Dermis microvascular lymphatic vessel endothelial cell (primary cell): ENCODE data around the gene SH3D21. TPM values are rescaled to one million over a fixed set of nuclear protein-coding genes. Genes with fewer than 3 reads are reported as not detected.

Experiments used
- DNase-seq, 2 donors: peaks; one replicate each; pipeline versions ENCODE4 v3.0.0 to v3.0.0-alpha.2; 2010; ENCODE audit warnings: low read depth in 2 of 2
- total RNA-seq: library from RNA; depleted of rRNA; stranded (reverse); fragments of >200 nt; gene quantifications from 2 replicates; pipeline ENCODE4 v1.2.1, GENCODE V29; 2014

Gene SH3D21
- total RNA-seq, 1 donor from 2014 or later: 0.51 TPM

DNA sequence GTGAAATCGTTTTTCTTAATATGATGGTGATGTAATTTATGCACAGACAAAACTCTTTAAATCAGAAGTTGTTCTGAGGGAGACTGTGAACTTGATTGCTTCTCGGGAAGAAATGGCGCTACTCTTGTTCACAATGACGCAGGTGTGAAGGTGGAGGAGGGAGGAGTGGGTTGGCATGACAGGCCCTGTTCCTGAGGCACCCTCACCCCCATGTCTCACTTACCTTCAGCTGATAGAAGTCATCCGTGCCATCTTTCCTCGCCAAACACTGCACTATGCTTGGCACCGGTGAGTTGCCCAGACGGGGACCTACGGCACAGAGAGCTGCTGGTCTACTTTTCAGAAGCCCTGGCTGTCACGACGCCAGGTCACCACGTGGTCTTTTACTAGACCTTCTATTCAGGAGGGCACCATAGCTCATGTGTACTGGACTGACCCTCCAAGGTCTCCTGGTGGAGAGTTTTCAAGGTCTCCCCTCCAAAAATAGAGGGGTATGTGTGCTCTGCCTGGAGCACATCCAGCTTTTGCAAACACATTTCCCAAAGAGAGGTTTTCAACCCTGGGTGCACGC is 52.4 kb downstream of the SH3D21 start:
- no peak for DNase-seq

DNA sequence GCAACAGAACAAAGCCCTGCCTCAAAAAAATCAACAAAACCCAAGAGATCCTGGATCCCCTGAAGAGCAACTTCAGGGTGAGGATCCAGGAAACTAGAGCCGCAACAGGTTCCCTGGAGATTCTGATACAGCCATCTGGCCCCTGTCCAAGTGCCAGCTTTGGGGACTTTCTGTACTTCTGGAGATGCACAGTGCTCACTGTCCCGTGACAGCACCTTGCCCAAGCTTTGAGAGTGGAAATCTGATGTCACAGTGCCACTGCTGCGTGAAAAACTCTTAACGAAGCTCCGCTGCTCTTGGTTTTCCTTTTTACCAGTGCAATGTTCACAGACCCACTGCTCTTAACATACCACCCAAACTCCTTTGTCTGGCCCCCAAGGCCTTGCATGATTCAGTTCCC is 53.2 kb downstream of the SH3D21 start:
- DNase-seq: no peak

- peak in 1 of 2 donors; percentile 20 for DNase-seq
These were observed 53.9 kb downstream of the SH3D21 start for GRCh38 chr1:36359911-36360550.

DNA sequence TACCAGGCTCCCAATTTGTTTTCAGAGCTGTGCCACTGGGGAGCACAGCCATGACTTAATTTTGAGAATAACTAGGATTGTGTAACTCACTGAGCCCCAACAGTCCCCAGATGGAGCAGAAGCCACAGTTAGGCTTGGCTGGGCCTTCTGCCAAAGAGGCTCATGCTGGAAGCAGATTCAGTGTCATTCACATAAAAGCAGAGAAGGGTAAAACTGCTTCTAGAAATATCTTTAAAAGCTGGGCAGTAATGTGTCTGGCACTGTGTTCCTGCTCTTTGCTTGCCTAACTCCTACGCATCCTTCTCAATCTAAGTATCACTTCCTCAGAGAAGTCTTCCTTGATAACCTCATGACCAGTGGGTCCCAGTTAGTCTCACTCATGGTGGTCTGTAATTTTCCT is 59.2 kb downstream of the SH3D21 start:
- DNase-seq: no peak

DNA sequence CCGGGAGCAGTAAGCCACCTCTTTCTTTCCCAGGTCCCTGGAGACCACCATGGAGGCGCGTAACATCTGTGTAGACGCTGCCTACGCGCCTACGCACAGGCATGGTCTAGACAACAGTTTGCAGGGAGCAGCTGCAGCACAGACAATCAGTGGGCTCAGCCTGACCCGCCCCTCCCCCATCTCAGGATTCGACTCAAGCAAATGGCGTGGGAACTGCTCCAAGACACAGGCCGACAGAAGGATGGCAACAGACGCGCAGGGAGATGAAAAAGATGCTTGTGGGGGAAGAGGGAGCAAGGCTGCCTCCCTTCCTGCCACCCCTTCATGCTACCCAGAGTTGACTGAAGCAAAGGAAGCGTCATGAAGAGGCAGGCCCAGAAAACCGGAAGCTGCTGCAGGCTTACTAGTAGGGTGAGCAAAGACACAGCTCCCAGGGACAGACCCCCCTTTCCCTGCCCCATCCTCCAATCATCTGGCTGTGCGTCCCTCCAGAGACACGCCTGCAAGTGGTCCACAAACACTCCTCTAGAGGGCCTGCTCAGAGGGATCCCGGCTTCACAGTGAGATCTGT is 60.0 kb downstream of the SH3D21 start:
- DNase-seq: no peak

- peak in 1 of 2 donors; percentile 66 for DNase-seq
These were observed 60.9 kb downstream of the SH3D21 start for GRCh38 chr1:36367066-36367465.

GRCh38 chr1:36367798-36368197 is 61.6 kb downstream of the SH3D21 start:
- DNase-seq: no peak

DNA sequence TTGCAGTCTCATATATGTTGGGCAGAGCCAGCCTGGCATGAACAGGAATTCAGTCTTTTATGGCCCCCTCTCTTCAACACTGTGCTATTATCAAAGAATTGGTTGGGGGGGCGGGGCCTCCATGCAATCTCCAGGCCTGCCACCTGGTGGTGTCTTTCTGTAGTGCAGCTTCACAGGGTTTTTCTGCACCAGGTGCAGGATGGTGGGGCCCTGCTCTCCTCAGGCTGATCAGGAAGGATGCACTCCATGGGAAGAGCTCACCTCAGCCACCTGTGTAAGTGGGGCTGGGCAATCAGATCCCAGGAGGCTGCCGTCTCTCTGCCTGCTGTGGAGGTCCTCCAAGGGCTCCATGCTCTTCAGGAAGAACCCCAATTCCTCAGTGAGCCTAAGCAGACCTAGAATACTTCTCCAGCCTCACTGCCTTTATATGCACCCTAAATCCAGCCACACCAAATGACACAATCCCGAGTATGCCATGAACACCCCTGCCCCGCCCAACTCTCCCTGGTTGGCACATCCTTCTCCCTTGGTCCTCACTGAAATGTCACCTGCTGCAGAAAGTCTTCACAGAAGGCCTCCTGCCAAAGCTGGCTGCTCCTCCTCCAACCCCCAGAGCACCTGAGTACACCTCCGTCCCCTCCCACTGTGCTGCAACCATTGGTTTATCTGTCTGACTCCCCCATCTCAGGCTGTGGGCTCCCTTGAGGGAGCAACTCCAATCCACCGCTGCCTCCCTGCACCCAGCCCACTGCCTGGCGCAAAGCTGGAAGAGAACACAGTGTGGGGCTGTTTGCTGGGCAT is 63.1 kb downstream of the SH3D21 start:
- DNase-seq: peak in 1 of 2 donors; percentile 77

Other genes with a start within 250 kb of the SH3D21 start
- gene TEKT2, start 222.3 kb upstream of the SH3D21 start, total RNA-seq: 0.25 and 0.26 TPM in 2 replicates
- gene ADPRS, start 217.5 kb upstream of the SH3D21 start, total RNA-seq: 26.7 and 36.2 TPM in 2 replicates
- gene COL8A2, start 181.1 kb upstream of the SH3D21 start, total RNA-seq: 1.0 and 2.3 TPM in 2 replicates
- 72.7 and 76.4 TPM in 2 replicates for gene TRAPPC3, start 156.9 kb upstream of the SH3D21 start, total RNA-seq
- gene MAP7D1, start 150.2 kb upstream of the SH3D21 start, total RNA-seq: 41.0 and 51.6 TPM in 2 replicates
- 115 and 117 TPM in 2 replicates for gene THRAP3, start 81.9 kb upstream of the SH3D21 start, total RNA-seq
- 71.5 and 102 TPM in 2 replicates for gene EVA1B, start 17.3 kb downstream of the SH3D21 start, total RNA-seq
- gene STK40, start 79.6 kb downstream of the SH3D21 start, total RNA-seq: 15.0 and 23.1 TPM in 2 replicates
- gene LSM10, start 91.5 kb downstream of the SH3D21 start, total RNA-seq: 7.1 and 8.5 TPM in 2 replicates
- gene OSCP1, start 144.1 kb downstream of the SH3D21 start, total RNA-seq: 3.6 and 4.9 TPM in 2 replicates
- 57.0 and 78.6 TPM in 2 replicates for gene MRPS15, start 158.0 kb downstream of the SH3D21 start, total RNA-seq
- gene CSF3R, start 176.5 kb downstream of the SH3D21 start, total RNA-seq: not detected in 2 replicates